PC-3 (cell line): ENCODE measurements around the gene PLK5.

Experiments
- EZH2phosphoT487 ChIP-seq: fragments of 300-600 bp; sonication (generic); IDR thresholded peaks from 2 replicates; pipeline ENCODE4 v1.6.1; 2018; ENCODE audit warnings: mild to moderate bottlenecking, antibody characterized with exemption, low read length, borderline replicate concordance
- TF ChIP-seq, protein P1 (sequence below): fragments of 300-600 bp; sonication (generic); conservative IDR thresholded peaks from 2 replicates; pipeline ENCODE4 v1.5.1; 2017; ENCODE audit warnings: antibody characterized with exemption, low read depth, mild to moderate bottlenecking, low read length

DNA sequence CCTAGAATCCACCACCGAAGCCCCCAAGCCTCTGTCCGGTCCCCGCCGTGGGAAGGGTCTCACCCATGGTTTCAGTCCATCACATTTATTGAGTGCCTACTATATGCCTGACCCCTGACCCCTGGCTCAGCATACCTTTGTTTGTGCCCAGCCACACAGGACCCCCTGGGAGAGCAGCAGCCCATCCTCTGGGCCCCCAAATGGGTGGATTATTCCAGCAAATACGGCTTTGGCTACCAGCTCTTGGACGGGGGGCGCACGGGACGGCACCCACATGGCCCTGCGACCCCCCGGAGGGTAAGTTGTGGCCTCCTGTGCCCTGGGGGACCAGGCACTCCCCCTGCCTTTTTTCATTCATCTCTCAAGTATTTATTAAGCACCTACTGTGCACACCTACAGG lies 7.7 kb downstream of the PLK5 start:
- TF ChIP-seq, protein P1, sequence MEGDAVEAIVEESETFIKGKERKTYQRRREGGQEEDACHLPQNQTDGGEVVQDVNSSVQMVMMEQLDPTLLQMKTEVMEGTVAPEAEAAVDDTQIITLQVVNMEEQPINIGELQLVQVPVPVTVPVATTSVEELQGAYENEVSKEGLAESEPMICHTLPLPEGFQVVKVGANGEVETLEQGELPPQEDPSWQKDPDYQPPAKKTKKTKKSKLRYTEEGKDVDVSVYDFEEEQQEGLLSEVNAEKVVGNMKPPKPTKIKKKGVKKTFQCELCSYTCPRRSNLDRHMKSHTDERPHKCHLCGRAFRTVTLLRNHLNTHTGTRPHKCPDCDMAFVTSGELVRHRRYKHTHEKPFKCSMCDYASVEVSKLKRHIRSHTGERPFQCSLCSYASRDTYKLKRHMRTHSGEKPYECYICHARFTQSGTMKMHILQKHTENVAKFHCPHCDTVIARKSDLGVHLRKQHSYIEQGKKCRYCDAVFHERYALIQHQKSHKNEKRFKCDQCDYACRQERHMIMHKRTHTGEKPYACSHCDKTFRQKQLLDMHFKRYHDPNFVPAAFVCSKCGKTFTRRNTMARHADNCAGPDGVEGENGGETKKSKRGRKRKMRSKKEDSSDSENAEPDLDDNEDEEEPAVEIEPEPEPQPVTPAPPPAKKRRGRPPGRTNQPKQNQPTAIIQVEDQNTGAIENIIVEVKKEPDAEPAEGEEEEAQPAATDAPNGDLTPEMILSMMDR = no peak
- no peak for TF ChIP-seq EZH2phosphoT487
